Fibroblast of lung (primary cell): Measurements from ENCODE around the gene FMR1. TPM values are rescaled to one million over a fixed set of nuclear protein-coding genes. Genes with fewer than 3 reads are reported as not detected.

Experiments
- DNase-seq, 2 donors: peaks; one replicate each; pipeline versions ENCODE4 v3.0.0 to v3.0.0-alpha.2; 2010; ENCODE audit warnings: low read depth in 2 of 2
- H2AFZ ChIP-seq: 2 replicates; pipeline ENCODE4 v1.5.1; 2012; ENCODE audit warnings: low read length, control low read depth, inconsistent platforms
- H3K27ac ChIP-seq: 2 replicates; pipeline ENCODE4 v1.5.1; 2011; ENCODE audit warnings: low read length, control low read depth; ENCODE audit not compliant: insufficient read depth
- H3K27me3 ChIP-seq: 2 replicates; pipeline ENCODE4 v1.5.1; 2011; ENCODE audit warnings: mild to moderate bottlenecking, low read length; ENCODE audit not compliant: control insufficient read depth, insufficient read depth
- H3K36me3 ChIP-seq: 2 replicates; pipeline ENCODE4 v1.5.1; 2011; ENCODE audit warnings: low read length; ENCODE audit not compliant: control insufficient read depth, insufficient read depth
- H3K4me1 ChIP-seq: 2 replicates; pipeline ENCODE4 v1.5.1; 2011; ENCODE audit warnings: low read length; ENCODE audit not compliant: control insufficient read depth, insufficient read depth; ENCODE audit errors: extremely low read depth
- H3K4me2 ChIP-seq: 2 replicates; pipeline ENCODE4 v1.5.1; 2011; ENCODE audit warnings: low read length, control low read depth; ENCODE audit not compliant: insufficient read depth; ENCODE audit errors: extremely low read depth
- H3K4me3 ChIP-seq, 4 experiments: fragments of 200-600 bp in 1 of 4; sonication (generic) in 1 of 4; replicated peaks in 1 of 4; 2 replicates each; pipeline ENCODE4 v1.5.1; 2011 to 2016; ENCODE audit warnings: low read length in 4 of 4, low read depth in 3 of 4, mild to moderate bottlenecking in 3 of 4, control low read depth in 2 of 4, inconsistent platforms in 1 of 4, mixed read lengths in 1 of 4; ENCODE audit not compliant: insufficient read depth in 1 of 4; ENCODE audit errors: control extremely low read depth in 1 of 4
- H3K79me2 ChIP-seq: 2 replicates; pipeline ENCODE4 v1.5.1; 2012; ENCODE audit warnings: mild to moderate bottlenecking, low read length, inconsistent platforms; ENCODE audit not compliant: control insufficient read depth, insufficient read depth
- H3K9ac ChIP-seq: 2 replicates; pipeline ENCODE4 v1.5.1; 2011; ENCODE audit warnings: mild to moderate bottlenecking, low read length, control low read depth; ENCODE audit not compliant: insufficient read depth
- H3K9me3 ChIP-seq: 2 replicates; pipeline ENCODE4 v1.5.1; 2012; ENCODE audit warnings: low read depth, low read length; ENCODE audit not compliant: control insufficient read depth, insufficient read depth
- H4K20me1 ChIP-seq: 2 replicates; pipeline ENCODE4 v1.5.1; 2011; ENCODE audit warnings: low read length; ENCODE audit not compliant: control insufficient read depth, insufficient read depth; ENCODE audit errors: extremely low read depth
- EZH2 ChIP-seq: IDR thresholded peaks from 2 replicates; pipeline ENCODE4 v1.5.1; 2012; ENCODE audit warnings: low read length, control low read depth, mild to moderate bottlenecking; ENCODE audit errors: missing control alignments
- polyA plus RNA-seq, 2 donors: library from polyadenylated mRNA; depleted of rRNA in 1 of 2; stranded (reverse) in 1 of 2; unstranded in 1 of 2; fragments of >200 nt; gene quantifications; 2 replicates each; pipeline ENCODE4 v1.2.1, GENCODE V29; 2011 to 2012; ENCODE audit warnings: missing spikeins in 1 of 2
- total RNA-seq: library from RNA; depleted of rRNA; stranded (reverse); fragments of >200 nt; gene quantifications from 2 replicates; pipeline ENCODE4 v1.2.1, GENCODE V29; 2014
- TF ChIP-seq, protein P1 (sequence below), 2 donors: IDR thresholded peaks in 1 of 2; conservative IDR thresholded peaks in 1 of 2; 1 replicate in 1 of 2; 2 replicates in 1 of 2; pipeline ENCODE4 v1.5.1; 2011 to 2012; ENCODE audit warnings: low read length in 2 of 2, control low read depth in 1 of 2, inconsistent platforms in 1 of 2, low read depth in 1 of 2, mild to moderate bottlenecking in 1 of 2

Gene FMR1
- total and polyA plus RNA-seq, 2 donors (not counting 1 experiment from before 2014, with no cell fraction given), result 26.1 to 36.5 TPM

DNA sequence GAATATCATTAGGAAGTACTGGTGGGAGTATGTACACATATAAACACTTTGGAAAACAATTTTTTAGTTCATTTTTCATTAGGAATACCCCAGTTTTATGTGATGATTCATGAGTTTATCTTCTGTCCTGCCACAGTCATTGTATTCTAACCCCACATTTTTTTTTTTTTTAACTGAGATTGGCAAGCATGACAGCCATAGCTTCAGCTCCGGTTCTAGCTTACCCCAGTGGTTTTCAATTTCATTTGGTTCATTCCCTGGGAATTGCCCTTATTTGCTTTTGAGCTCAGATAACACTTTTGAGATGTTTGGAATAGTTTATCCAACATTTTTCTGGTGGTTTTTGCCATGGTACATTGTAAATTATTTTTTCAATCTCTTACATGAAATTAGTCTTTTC is 21.0 kb upstream of the FMR1 start:
- no peak for DNase-seq
- H3K36me3 ChIP-seq, result no peaks in the 10 kb centered on the region
- no peak overlapping the region for H3K27ac ChIP-seq

DNA sequence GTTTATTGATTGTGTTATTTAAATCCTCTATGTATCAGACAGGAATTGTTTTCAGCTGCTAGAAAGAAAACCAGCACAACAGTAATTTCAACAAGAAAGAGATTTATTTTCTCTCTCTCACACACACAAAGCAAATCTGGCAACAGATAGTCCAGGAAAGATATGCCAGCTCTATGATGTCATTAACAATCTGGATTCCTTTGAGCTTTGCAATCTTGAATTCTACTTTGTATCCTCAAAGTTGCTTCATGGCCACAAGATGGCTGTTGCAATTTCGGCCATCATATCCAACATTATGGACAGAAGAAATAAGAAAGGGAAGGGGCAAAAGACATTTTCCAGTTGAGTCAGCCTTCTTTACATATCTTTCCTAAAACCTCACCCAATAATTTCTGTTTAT is 19.8 kb upstream of the FMR1 start:
- H3K4me2 ChIP-seq, result no peak overlapping the region

More for the DNA sequence above, 21.0 kb upstream of the FMR1 start:
- Histone ChIP-seq H3K4me1 (no peaks in the 10 kb centered on the region), H3K4me2 (no peak overlapping the region), H3K79me2 (no peaks in the 10 kb centered on the region), H3K4me3 (no peak overlapping the region), H3K27me3 (no peaks in the 10 kb centered on the region), H2AFZ (no peak overlapping the region), H3K9ac (no peak overlapping the region), H4K20me1 (no peaks in the 10 kb centered on the region), H3K9me3 (no peaks in the 10 kb centered on the region)
- TF ChIP-seq, protein P1, sequence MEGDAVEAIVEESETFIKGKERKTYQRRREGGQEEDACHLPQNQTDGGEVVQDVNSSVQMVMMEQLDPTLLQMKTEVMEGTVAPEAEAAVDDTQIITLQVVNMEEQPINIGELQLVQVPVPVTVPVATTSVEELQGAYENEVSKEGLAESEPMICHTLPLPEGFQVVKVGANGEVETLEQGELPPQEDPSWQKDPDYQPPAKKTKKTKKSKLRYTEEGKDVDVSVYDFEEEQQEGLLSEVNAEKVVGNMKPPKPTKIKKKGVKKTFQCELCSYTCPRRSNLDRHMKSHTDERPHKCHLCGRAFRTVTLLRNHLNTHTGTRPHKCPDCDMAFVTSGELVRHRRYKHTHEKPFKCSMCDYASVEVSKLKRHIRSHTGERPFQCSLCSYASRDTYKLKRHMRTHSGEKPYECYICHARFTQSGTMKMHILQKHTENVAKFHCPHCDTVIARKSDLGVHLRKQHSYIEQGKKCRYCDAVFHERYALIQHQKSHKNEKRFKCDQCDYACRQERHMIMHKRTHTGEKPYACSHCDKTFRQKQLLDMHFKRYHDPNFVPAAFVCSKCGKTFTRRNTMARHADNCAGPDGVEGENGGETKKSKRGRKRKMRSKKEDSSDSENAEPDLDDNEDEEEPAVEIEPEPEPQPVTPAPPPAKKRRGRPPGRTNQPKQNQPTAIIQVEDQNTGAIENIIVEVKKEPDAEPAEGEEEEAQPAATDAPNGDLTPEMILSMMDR (conservative IDR thresholded peaks at IDR 0.05 in 1 of 2, IDR thresholded peaks at IDR 0.05 in 1 of 2; ENCODE audit: low read depth in 1 of 2, low read length in 2 of 2), result no peak
- no peak for TF ChIP-seq EZH2

DNA sequence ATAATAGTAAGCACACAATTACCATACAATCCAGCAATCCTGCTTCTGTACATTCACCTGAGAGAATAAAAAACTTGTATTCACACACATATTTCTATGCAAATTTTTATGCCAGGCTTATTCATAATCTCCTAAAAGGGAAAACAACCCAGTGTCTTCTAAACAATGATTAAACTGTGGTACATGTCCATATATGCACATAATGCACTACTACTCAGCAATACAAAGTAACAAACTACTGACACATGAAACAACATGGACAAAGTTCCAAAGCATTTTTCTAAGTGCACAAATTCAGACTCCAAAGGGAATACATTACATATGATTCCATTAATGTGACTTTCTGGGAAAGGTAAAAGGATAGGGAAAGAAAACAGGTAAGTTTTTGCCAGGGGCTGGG is 18.0 kb upstream of the FMR1 start:
- H3K27ac ChIP-seq, result no peak overlapping the region
- H3K4me2 ChIP-seq, result no peak overlapping the region
- H3K4me3 ChIP-seq, result no peak overlapping the region
- no peak for DNase-seq
- H3K79me2 ChIP-seq, result no peaks in the 10 kb centered on the region
- H3K36me3 ChIP-seq, result no peaks in the 10 kb centered on the region
- TF ChIP-seq, protein P1 (conservative IDR thresholded peaks at IDR 0.05 in 1 of 2, IDR thresholded peaks at IDR 0.05 in 1 of 2; ENCODE audit: low read depth in 1 of 2, low read length in 2 of 2), result no peak
- TF ChIP-seq EZH2, result no peak
- H3K4me1 ChIP-seq, result no peaks in the 10 kb centered on the region
- no peaks in the 10 kb centered on the region for H3K27me3 ChIP-seq
- H4K20me1 ChIP-seq, result no peaks in the 10 kb centered on the region
- H2AFZ ChIP-seq, result no peak overlapping the region
- H3K9me3 ChIP-seq, result no peaks in the 10 kb centered on the region
- H3K9ac ChIP-seq, result no peak overlapping the region

More for the DNA sequence above, 19.8 kb upstream of the FMR1 start:
- Histone ChIP-seq H3K9me3 (no peaks in the 10 kb centered on the region), H2AFZ (no peak overlapping the region), H3K36me3 (no peaks in the 10 kb centered on the region), H3K9ac (no peak overlapping the region), H3K27me3 (no peaks in the 10 kb centered on the region), H3K79me2 (no peaks in the 10 kb centered on the region), H3K4me1 (no peaks in the 10 kb centered on the region), H3K4me3 (no peak overlapping the region), H4K20me1 (no peaks in the 10 kb centered on the region), H3K27ac (no peak overlapping the region)
- DNase-seq, result peak in 1 of 2 donors; percentile 27
- TF ChIP-seq, protein P1 (conservative IDR thresholded peaks at IDR 0.05 in 1 of 2, IDR thresholded peaks at IDR 0.05 in 1 of 2; ENCODE audit: low read depth in 1 of 2, low read length in 2 of 2), result no peak
- no peak for TF ChIP-seq EZH2
